ENCODE data around the gene S100A7A. TPM values are rescaled to one million over a fixed set of nuclear protein-coding genes. Genes with fewer than 3 reads are reported as not detected.

Gene S100A7A
- total RNA-seq (2021) (not detected in 2 replicates), Bru-seq, nascent RNA (not detected), BruChase-seq, experiment 1, labeled RNA remaining after a 2-hour chase (not detected), BruChase-seq, experiment 2, labeled RNA remaining after a 6-hour chase (not detected)
- long read RNA-seq: 0 reads

GRCh38 chr1:153415850-153416570, at the start of gene S100A7A:
Gene S100A7A, plus strand, starts transcription at chr1:153416520. Its CDS starts 1,563 bp downstream, at chr1:153418083.
- H3K36me3 ChIP-seq (ENCODE audit: low read depth): no peaks in the 10 kb centered on the region
- no peak within 1 kb of the TSS for H2AFZ ChIP-seq
- no peak for DNase-seq
- TF ChIP-seq CTCF (conservative IDR thresholded peaks at IDR 0.05): no peak
- no peak for TF ChIP-seq EZH2 (IDR thresholded peaks at IDR 0.05; ENCODE audit: low read depth)
- no peak within 1 kb of the TSS for H3K4me3 ChIP-seq
- intact Hi-C loops (cut with micrococcal nuclease; ENCODE audit: unreplicated experiment): no loop called here
- POLR2A ChIA-PET (ENCODE audit: unreplicated experiment): no interaction called here
- H3K4me1 ChIP-seq (replicated peaks; ENCODE audit: insufficient read depth): no peaks in the 10 kb centered on the region
- H3K9me2 ChIP-seq (ENCODE audit: insufficient read depth): no peaks in the 10 kb centered on the region
- no TSS peak for BruUV-seq (replicated peaks)
- H3K9me3 ChIP-seq (ENCODE audit: insufficient read depth, low read depth): no peaks in the 10 kb centered on the region
- CTCF ChIA-PET: no interaction called here
- H4K20me1 ChIP-seq (ENCODE audit: insufficient read depth): no peaks in the 10 kb centered on the region
- no peaks in the 10 kb centered on the region for H3F3A ChIP-seq (ENCODE audit: insufficient read depth, low read depth)
- H3K79me2 ChIP-seq (ENCODE audit: low read depth): no peaks in the 10 kb centered on the region
- no peak within 1 kb of the TSS for H3K4me2 ChIP-seq
- H3K27me3 ChIP-seq (ENCODE audit: insufficient read depth, low read depth): peaks cover 35% of the 10 kb centered on the region
- no peak within 1 kb of the TSS for H3K27ac ChIP-seq

GRCh38 chr1:153367090-153367489, 49.2 kb upstream of the S100A7A start:
- H2AFZ ChIP-seq: no peak overlapping the region
- H3K79me2 ChIP-seq (ENCODE audit: low read depth): no peaks in the 10 kb centered on the region
- H3K27ac ChIP-seq: no peak overlapping the region
- no peaks in the 10 kb centered on the region for H4K20me1 ChIP-seq (ENCODE audit: insufficient read depth)
- H3K27me3 ChIP-seq (ENCODE audit: insufficient read depth, low read depth): no peaks in the 10 kb centered on the region
- CTCF ChIA-PET: no interaction called here
- no peak for DNase-seq
- no TSS peak for BruUV-seq (replicated peaks)
- H3F3A ChIP-seq (ENCODE audit: insufficient read depth, low read depth): peaks cover 47% of the 10 kb centered on the region
- H3K4me3 ChIP-seq: no peak overlapping the region
- no peak for TF ChIP-seq EZH2 (IDR thresholded peaks at IDR 0.05; ENCODE audit: low read depth)
- no peak for TF ChIP-seq CTCF (conservative IDR thresholded peaks at IDR 0.05)
- intact Hi-C loops (cut with micrococcal nuclease; ENCODE audit: unreplicated experiment): no loop called here
- no peak overlapping the region for H3K4me2 ChIP-seq
- H3K9me3 ChIP-seq (ENCODE audit: insufficient read depth, low read depth): no peaks in the 10 kb centered on the region
- no peaks in the 10 kb centered on the region for H3K36me3 ChIP-seq (ENCODE audit: low read depth)
- no peaks in the 10 kb centered on the region for H3K9me2 ChIP-seq (ENCODE audit: insufficient read depth)
- H3K4me1 ChIP-seq (replicated peaks; ENCODE audit: insufficient read depth): peaks cover 90% of the 10 kb centered on the region
- POLR2A ChIA-PET (ENCODE audit: unreplicated experiment): no interaction called here

DNA sequence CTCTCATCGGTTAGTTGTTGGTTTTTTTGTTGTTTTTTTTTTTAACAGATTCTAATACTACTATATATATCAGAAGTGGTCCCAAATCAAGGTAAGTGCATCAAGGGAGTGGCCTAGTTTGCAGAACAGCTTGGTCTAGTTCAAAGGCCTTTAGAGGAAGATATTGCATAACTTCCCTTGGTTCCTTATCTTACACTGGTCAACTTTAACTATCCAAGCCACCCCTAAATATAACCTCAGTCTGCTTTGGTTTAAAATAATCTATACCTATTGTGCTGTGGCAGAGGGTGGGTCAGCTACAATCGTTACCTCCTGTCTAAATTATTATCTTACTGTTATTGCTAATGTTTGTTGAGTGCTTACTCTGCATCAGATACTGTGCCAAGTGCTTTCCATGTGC, 47.8 kb upstream of the S100A7A start:
- Histone ChIP-seq H3K4me2 (no peak overlapping the region), H4K20me1 (ENCODE audit: insufficient read depth) (no peaks in the 10 kb centered on the region), H3K9me3 (ENCODE audit: insufficient read depth, low read depth) (no peaks in the 10 kb centered on the region), H3K27me3 (ENCODE audit: insufficient read depth, low read depth) (no peaks in the 10 kb centered on the region), H3K36me3 (ENCODE audit: low read depth) (no peaks in the 10 kb centered on the region), H3K4me1 (replicated peaks; ENCODE audit: insufficient read depth) (peaks cover 76% of the 10 kb centered on the region), H3K4me3 (no peak overlapping the region), H3K9me2 (ENCODE audit: insufficient read depth) (no peaks in the 10 kb centered on the region), H3F3A (ENCODE audit: insufficient read depth, low read depth) (peaks cover 33% of the 10 kb centered on the region), H3K27ac (no peak overlapping the region), H3K79me2 (ENCODE audit: low read depth) (no peaks in the 10 kb centered on the region), H2AFZ (no peak overlapping the region)
- TF ChIP-seq CTCF (conservative IDR thresholded peaks at IDR 0.05) (no peak), EZH2 (IDR thresholded peaks at IDR 0.05; ENCODE audit: low read depth) (no peak)
- CTCF ChIA-PET: no interaction called here
- BruUV-seq (replicated peaks): no TSS peak
- POLR2A ChIA-PET (ENCODE audit: unreplicated experiment): no interaction called here
- intact Hi-C loops (cut with micrococcal nuclease; ENCODE audit: unreplicated experiment): no loop called here
- no peak for DNase-seq

Measured in PC-9 (cell line).